ELF-1 (cell line): ENCODE measurements around the gene CASP6.

Experiments used
- DNase-seq: peaks from one replicate; pipeline ENCODE4 v3.0.0-alpha.2; 2016; ENCODE audit warnings: low read depth, low spot score

CASP6 gene

GRCh38 chr4:109702950-109703663 is at the start of gene CASP6:
Gene CASP6 (minus strand): TSS chr4:109703445. CDS start chr4:109703395, 50 bp downstream.
- peak; percentile 85 for DNase-seq

DNA sequence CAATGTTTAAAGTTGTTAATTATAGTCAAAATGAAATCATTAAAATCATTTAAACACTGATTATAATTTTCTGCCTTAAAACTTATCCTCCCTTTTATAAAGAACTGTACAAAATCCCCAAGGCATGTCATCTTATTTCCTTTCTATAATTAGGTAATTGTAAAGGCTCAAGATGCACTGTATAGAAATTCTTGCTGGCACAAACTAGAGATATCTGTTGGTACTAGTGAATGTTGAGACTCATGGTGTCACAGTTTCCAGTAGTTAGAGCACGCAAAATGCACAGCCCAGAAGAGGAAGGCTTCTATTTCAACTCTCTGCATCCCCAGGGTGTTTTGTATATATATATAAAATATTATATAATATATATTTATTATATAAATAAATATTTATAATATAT is 49.3 kb upstream of the CASP6 start:
- no peak for DNase-seq

GRCh38 chr4:109751852-109752251 is 48.6 kb upstream of the CASP6 start:
- DNase-seq = no peak

DNA sequence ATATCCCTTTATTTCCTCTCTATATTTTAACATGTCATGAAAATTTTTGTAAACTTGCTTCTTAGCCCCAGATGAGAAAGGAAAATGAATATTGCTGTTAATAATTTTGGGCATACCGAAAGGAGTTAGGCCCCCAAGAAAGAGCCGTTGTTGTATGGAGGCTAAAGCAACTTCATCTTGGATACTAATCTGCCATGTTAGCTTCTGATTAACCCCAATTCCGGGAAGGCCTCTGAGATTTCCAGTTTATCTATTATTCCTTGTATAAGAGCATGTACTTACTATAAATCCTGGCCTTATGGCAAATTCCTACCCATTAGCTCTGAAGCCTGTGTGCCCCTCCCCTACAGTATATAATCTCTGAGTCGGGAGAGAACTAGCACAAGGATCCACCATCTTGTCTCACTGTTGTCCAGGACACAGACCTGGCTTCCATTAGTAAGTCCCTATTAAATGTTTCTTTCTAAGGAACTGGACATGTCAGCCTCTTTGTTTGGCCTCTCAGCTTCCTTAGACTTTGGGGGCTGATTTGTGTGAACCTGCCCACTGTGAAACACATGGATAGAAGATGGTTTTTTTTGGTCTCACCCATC is 47.5 kb upstream of the CASP6 start:
- DNase-seq = no peak

DNA sequence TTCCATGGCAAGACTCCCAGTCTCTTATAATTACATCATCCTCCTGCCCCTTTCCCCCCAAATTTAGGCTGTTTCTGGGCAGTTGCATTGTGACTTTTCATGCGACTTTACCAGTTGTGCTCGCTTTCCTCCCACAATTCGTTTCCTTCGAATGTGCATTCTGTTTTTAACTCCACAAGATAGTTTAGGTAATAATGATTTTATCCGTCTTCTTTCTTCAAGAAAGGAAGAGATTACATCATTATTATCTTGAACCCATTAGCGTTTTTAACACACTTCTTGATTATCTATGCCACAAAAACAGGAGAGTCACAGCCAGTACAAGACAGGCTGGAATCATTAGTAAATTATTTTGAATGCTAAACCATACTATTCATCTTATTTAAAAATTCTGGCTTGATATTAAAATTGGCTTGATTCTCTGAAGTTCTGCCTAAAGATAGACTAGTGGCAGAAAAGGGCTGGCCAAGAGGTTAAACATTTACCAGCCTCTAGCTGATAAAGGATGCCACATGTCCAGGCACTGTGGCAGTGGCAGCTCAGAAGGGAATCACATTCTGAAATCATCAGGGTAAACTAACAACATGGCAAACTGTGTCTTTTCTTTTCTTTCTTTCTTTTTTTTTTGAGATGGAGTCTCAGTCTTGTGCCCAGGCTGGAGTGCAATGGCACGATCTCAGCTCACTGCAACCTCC is 46.3 kb upstream of the CASP6 start:
- DNase-seq = no peak

- no peak for DNase-seq
These were observed 44.9 kb upstream of the CASP6 start for GRCh38 chr4:109748114-109748513.

DNA sequence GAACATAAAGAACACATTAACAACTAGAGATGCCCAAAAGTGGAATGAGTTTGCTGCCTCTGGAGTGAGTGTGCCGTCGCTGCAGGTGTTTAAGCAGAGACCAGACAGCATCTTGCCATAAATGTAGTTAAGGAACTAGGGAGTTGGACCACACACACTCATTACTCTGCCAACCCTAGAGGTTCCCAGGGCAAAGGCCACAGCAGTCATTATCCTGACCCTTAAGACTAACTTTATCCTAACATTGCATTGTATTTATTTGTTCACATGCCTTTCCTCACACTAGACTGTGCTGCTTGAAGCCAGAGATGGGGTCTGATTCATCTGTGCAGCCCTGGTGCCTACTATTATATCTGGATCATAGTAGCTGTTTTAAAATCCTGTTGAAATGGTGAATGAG is 43.5 kb upstream of the CASP6 start:
- DNase-seq = no peak

DNA sequence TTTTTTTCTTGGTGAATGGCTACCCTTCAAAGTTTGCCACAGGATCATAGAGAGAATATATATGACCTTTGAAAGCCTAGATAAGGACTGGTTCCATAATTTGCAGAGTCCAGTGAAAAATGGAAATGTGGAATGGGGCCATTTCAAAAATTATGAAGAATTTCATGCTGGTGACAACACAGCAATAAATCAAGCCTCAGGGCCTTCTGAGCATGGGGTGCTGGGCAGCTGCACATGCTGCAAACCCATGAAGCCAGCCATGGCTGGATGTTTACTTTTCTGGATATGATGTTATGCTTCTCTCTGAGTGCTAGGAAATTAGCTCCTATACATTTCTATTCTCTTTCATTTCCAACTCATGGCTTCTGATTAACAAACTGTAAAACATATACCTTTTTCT is 42.6 kb upstream of the CASP6 start:
- no peak for DNase-seq

- peak; percentile 50 for DNase-seq
These were observed 36.3 kb upstream of the CASP6 start for GRCh38 chr4:109739547-109739946.

DNA sequence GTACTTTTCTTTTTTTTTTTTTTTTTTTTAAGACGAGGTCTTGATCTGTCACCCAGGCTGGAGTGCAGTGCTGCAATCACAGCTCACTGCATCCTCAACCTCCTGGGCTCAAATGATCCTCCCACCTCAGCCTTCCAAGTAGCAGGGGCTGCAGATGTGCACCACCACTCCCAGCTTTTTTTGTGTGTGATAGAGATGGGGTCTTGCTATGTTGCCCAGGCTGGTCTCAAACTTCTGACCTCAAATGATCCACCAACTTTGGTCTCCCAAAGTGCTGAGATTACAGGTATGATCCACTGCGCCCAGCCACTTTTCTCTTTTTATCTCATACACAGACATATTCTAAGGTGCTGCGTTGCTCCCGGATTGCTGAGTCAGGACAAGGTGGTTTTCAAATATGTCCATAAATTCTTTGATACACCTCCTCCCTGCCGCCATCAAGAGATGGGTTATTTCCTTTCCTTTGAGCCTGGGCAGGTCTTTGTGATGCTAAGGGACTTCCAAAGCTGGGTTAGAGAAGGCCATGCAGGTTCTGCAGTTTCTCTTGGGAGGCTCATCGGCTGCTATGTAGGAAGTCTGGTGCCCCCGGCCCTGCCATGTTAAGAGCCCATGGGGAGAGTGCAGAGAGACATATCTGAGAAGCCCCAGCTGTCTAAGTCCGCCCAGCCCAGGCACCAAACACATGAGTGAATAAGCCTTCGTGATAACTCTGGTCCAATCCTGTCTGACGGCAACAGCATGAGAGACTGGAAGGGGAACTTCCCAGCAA is 35.0 kb upstream of the CASP6 start:
- DNase-seq = no peak

DNA sequence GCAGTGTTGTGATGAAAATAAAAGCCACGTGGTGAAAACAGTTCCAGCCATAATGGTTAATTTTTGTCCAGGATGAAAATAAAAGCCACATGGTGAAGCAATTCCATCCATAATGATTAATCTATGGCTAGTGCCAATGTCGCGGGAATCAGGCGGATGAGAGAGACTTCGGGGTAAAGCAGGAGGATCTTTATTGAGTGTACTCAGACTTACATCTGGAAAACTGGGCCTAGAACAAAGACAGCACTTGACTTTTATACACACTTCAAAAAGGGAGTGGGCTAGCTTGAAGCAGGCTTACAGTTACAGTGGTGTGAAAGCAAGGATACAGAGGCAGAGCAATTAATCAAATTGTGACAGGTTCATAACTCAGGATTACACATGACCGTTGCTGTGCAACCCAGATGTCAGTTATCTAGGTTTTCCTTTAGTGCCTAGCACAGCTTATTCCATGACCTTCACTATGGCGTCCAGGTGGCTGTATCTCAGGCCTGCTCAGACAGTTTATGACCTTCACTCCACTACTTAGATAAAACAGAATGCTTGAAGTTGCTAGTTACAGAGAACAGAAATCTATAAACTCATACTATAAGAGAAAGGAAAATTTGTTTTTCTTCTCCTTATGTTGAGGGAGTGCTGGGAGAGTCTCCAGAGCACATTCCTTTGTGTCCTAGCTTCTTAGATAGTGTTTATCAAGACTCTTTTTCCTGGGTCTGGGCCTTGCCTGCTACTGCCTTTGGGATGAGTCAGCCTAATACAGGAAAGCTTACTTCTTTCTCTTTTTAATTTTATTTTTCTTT is 32.5 kb upstream of the CASP6 start:
- DNase-seq = peak; percentile 14

GRCh38 chr4:109733728-109734127 is 30.5 kb upstream of the CASP6 start:
- DNase-seq = no peak

DNA sequence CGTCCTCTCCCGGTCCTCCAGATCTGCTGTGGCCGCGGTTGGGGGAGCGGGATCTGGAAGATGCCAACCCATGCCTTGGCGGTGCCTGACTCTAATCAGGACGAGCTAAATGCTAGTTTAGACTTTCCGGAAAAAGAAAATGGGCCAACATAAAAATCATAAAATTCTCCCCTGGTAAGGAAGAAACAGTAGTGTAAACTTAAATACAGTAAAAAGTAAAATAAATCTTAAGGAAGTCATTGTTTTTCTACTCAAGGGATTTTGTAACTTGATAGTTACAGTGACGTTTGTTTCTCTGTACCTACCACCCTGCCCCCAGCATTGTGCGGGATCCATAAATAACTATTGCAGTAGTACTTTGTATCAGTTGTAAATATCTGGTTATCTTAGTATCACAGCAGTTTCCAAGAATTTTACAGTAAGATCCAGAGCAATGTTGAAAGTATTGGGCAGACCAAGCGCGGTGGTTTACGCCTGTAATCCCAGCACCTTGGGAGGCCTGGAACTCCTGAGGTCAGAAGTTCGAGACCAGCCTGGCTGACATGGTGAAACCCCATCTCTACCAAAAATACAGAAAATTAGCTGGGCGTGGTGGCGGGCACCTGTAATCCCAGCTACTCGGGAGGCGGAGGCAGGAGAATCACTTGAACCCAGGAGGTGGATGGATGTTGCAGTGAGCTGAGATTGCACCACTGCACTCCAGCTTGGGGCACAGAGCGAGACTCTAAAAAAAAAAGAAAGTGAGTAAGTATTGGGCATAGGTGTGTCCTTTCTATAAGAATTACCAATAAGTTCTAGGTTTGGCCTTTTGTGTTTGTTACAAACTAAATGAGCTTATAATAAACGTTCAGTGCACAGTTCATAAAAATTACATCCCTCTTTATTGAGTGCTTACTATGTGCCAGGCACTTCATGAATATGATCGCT is 27.6 kb upstream of the CASP6 start:
- no peak for DNase-seq

DNA sequence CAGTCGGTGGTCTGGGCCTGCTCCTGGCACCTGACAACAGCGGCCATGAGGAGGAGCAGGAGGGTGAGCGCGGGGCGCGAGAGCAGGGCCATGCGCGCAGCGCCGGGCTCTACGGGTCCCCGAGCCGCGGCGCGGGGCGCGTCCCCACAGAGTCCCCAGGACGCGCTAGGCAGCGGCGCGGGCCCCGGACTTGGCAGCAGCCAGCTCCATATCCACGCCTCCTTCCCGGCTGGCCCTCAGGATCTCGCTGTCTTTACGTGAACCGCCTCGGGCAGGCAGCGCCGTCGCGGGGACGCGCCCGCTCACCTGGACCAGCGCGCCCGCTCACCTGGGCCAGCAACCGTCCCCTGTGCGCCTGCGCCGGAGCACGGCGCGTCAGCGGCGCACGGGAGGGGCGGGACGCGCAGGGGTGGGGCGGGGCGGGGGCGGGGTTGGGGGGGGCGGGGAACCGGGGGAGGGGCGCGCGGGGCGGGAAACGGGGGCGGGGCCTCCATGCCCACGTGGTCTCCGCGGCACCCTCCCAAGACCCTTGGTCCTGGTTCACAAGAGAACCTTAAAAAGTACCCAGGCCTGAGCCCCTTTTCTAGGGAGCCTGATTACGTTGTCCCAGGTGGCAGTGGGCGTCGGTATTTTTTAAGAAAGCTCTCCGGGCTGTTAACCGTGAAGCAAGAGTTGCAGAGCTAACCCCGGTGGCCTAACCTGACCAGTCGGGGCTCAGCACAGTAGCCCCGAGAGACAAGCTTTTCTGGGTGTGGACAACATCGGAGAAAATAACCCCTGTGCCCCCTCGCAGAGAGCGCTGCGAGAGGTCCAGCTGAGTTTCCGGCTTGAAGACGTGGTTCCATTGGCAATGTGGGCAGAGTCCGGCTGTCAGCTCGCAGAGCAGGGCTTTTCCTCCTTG is 26.7 kb upstream of the CASP6 start, which contains the start of gene PLA2G12A:
Gene PLA2G12A (minus strand): TSS at position 353 of the 901 bp plus-strand sequence. CDS start 261 bp downstream, at position 92.
- DNase-seq = peak; percentile 90

GRCh38 chr4:109729117-109729717 is 26.0 kb upstream of the CASP6 start:
- DNase-seq = no peak

DNA sequence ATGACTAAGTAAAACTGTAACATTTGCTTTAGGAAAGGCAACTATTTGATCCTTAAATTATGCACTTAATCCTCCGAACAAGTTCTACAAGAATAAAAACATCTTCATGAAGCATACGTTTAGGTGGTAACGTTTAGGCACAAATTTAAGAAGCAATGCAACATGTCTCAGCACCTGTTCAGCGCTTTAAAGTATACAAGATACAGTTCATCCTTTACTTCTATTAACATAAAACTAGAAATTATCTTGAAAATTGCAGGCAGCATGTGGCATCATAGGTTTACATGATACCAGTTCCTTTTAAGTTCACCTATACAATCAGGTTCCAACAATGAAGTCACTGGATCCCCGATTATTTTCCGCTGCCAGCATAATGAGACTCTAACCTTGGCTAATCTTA is 25.1 kb upstream of the CASP6 start:
- DNase-seq = no peak

DNA sequence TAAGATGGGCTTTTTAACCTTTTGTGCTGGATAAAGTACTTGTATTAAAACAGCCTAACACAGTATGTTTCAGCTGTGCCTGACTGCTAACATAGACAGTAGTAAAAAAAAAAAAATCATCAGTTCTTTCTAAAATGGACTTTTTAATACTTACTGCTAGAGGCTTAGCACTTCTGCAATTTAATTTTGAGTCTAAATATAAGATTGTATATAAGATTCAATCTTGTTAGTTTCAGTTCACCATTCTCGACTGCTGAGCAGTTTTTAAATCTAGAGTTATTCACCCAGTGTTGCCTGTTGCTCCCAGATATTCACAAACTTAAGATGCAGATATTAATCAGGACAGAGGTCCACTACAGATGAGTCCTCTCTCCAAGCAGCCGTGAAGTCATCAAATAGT is 19.9 kb upstream of the CASP6 start:
- no peak for DNase-seq

DNA sequence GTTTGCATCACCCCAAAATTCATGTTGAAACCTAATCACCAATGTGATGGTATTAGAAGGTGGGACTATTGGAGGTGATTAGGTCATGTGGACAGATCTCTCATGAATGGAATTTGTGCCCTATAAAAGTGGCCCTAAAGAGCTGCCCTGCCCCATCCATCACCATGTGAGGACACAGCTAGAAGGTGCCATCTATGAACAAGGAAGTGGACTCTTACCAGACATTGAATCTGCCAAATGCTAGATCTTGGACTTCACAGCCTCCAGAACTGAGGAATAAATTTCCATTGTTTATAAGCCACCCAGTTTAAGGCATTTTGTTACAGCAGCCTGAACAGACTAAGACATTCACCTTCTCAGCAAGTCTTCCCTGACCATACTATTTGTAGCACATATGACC is 19.1 kb upstream of the CASP6 start:
- DNase-seq = no peak

GRCh38 chr4:109721033-109721432 is 17.8 kb upstream of the CASP6 start:
- no peak for DNase-seq
